Activated gamma-delta T cell (primary cell): ENCODE measurements around the gene COL13A1.

Experiments used
- DNase-seq: peaks from one replicate; lab custom pipeline; 2025; lab: John Stamatoyannopoulos, UW

The COL13A1 gene

GRCh38 chr10:69963835-69964710 lies 162.4 kb downstream of the COL13A1 start:
- no peak for DNase-seq

GRCh38 chr10:69965086-69965485 lies 163.4 kb downstream of the COL13A1 start:
- no peak for DNase-seq

GRCh38 chr10:69965919-69966662 lies 164.4 kb downstream of the COL13A1 start:
- no peak for DNase-seq

GRCh38 chr10:69968830-69969229 lies 167.1 kb downstream of the COL13A1 start:
- DNase-seq, result no peak

- DNase-seq, result no peak
Measured at GRCh38 chr10:69969977-69970376, 168.3 kb downstream of the COL13A1 start.

- no peak for DNase-seq
Measured at GRCh38 chr10:69972981-69973397, 171.3 kb downstream of the COL13A1 start.

- DNase-seq, result no peak
Measured at GRCh38 chr10:69973678-69974077, 172.0 kb downstream of the COL13A1 start.

- no peak for DNase-seq
Measured at GRCh38 chr10:69974551-69975155, 172.9 kb downstream of the COL13A1 start.

GRCh38 chr10:69976795-69977546 lies 175.3 kb downstream of the COL13A1 start:
- DNase-seq, result no peak

- no peak for DNase-seq
Measured at GRCh38 chr10:69979174-69979573, 177.5 kb downstream of the COL13A1 start.

- no peak for DNase-seq
Measured at GRCh38 chr10:69980672-69981071, 179.0 kb downstream of the COL13A1 start.

GRCh38 chr10:69988094-69988493 lies 186.4 kb downstream of the COL13A1 start:
- DNase-seq, result no peak

GRCh38 chr10:69991151-69991550 lies 189.4 kb downstream of the COL13A1 start:
- DNase-seq, result no peak

- no peak for DNase-seq
Measured at GRCh38 chr10:69994262-69994661, 192.6 kb downstream of the COL13A1 start.

- no peak for DNase-seq
Measured at GRCh38 chr10:69996611-69997010, 194.9 kb downstream of the COL13A1 start.

GRCh38 chr10:70000262-70000661 lies 198.6 kb downstream of the COL13A1 start:
- DNase-seq, result no peak

- DNase-seq, result no peak
Measured at GRCh38 chr10:70007116-70007820, 205.6 kb downstream of the COL13A1 start.
